Mucosa of stomach (tissue), 1 donor: ENCODE measurements around the gene CMTM4.

Experiments used
- H3K27me3 ChIP-seq: one replicate; pipeline ENCODE4 v1.7.0; 2013; ENCODE audit warnings: mild to moderate bottlenecking, low read length; ENCODE audit not compliant: control insufficient read depth, insufficient read depth
- H3K36me3 ChIP-seq: one replicate; pipeline ENCODE4 v1.7.0; 2013; ENCODE audit warnings: low read length; ENCODE audit not compliant: control insufficient read depth, insufficient read depth
- H3K4me1 ChIP-seq: one replicate; pipeline ENCODE4 v1.7.0; 2013; ENCODE audit warnings: mild to moderate bottlenecking, low read length; ENCODE audit not compliant: control insufficient read depth, insufficient read depth
- H3K4me3 ChIP-seq: one replicate; pipeline ENCODE4 v1.7.0; 2013; ENCODE audit warnings: low read length
- H3K9ac ChIP-seq: one replicate; pipeline ENCODE4 v1.7.0; 2013; ENCODE audit warnings: mild to moderate bottlenecking, low read length, moderate library complexity
- H3K9me3 ChIP-seq: one replicate; pipeline ENCODE4 v1.7.0; 2013; ENCODE audit warnings: mild to moderate bottlenecking, low read length, moderate library complexity; ENCODE audit not compliant: control insufficient read depth
- donor health status: Pancreatic carcinoma.

CMTM4 gene

GRCh38 chr16:66696669-66697630, at the start of gene CMTM4:
TSS of gene CMTM4 (minus strand) at chr16:66696743. CDS start at chr16:66696525, 218 bp downstream.
- H3K4me3 ChIP-seq: peak within 1 kb of the TSS; percentile 85
- no peaks in the 10 kb centered on the region for H3K36me3 ChIP-seq
- H3K27me3 ChIP-seq: no peaks in the 10 kb centered on the region
- peak within 1 kb of the TSS; percentile 92 for H3K9ac ChIP-seq
- peaks cover 18% of the 10 kb centered on the region for H3K4me1 ChIP-seq
- no peaks in the 10 kb centered on the region for H3K9me3 ChIP-seq

- H3K4me3 ChIP-seq: no peak overlapping the region
- peaks cover 4% of the 10 kb centered on the region for H3K36me3 ChIP-seq
- no peak overlapping the region for H3K9ac ChIP-seq
- peaks cover 23% of the 10 kb centered on the region for H3K4me1 ChIP-seq
- no peaks in the 10 kb centered on the region for H3K27me3 ChIP-seq
- H3K9me3 ChIP-seq: no peaks in the 10 kb centered on the region
Observed at GRCh38 chr16:66746048-66746447, 49.5 kb upstream of the CMTM4 start.

GRCh38 chr16:66741950-66742808, 45.6 kb upstream of the CMTM4 start:
- H3K4me3 ChIP-seq: no peak overlapping the region
- H3K9me3 ChIP-seq: no peaks in the 10 kb centered on the region
- peak overlapping the region; percentile 58 for H3K9ac ChIP-seq
- peaks cover 33% of the 10 kb centered on the region for H3K4me1 ChIP-seq
- H3K36me3 ChIP-seq: peaks cover 3% of the 10 kb centered on the region
- no peaks in the 10 kb centered on the region for H3K27me3 ChIP-seq

GRCh38 chr16:66741169-66741900, 44.8 kb upstream of the CMTM4 start:
- peaks cover 33% of the 10 kb centered on the region for H3K4me1 ChIP-seq
- H3K9ac ChIP-seq: peak overlapping the region; percentile 58
- no peaks in the 10 kb centered on the region for H3K9me3 ChIP-seq
- H3K36me3 ChIP-seq: peaks cover 3% of the 10 kb centered on the region
- H3K27me3 ChIP-seq: no peaks in the 10 kb centered on the region
- peak overlapping the region; percentile 0 for H3K4me3 ChIP-seq

- Histone ChIP-seq H3K27me3 (no peaks in the 10 kb centered on the region), H3K9me3 (no peaks in the 10 kb centered on the region), H3K9ac (peak overlapping the region; percentile 25), H3K4me1 (peaks cover 33% of the 10 kb centered on the region), H3K4me3 (peak overlapping the region; percentile 0), H3K36me3 (peaks cover 3% of the 10 kb centered on the region)
Observed at GRCh38 chr16:66740533-66740932, 44.0 kb upstream of the CMTM4 start.

GRCh38 chr16:66740010-66740409, 43.5 kb upstream of the CMTM4 start:
- Histone ChIP-seq H3K9ac (no peak overlapping the region), H3K27me3 (no peaks in the 10 kb centered on the region), H3K4me1 (peaks cover 33% of the 10 kb centered on the region), H3K9me3 (no peaks in the 10 kb centered on the region), H3K36me3 (peaks cover 3% of the 10 kb centered on the region), H3K4me3 (no peak overlapping the region)

GRCh38 chr16:66735891-66736290, 39.3 kb upstream of the CMTM4 start:
- H3K9me3 ChIP-seq: no peaks in the 10 kb centered on the region
- no peak overlapping the region for H3K9ac ChIP-seq
- H3K36me3 ChIP-seq: peaks cover 3% of the 10 kb centered on the region
- no peaks in the 10 kb centered on the region for H3K27me3 ChIP-seq
- H3K4me1 ChIP-seq: peaks cover 20% of the 10 kb centered on the region
- H3K4me3 ChIP-seq: no peak overlapping the region

- Histone ChIP-seq H3K27me3 (no peaks in the 10 kb centered on the region), H3K9ac (no peak overlapping the region), H3K4me3 (no peak overlapping the region), H3K36me3 (no peaks in the 10 kb centered on the region), H3K4me1 (no peaks in the 10 kb centered on the region), H3K9me3 (no peaks in the 10 kb centered on the region)
Observed at GRCh38 chr16:66731101-66731500, 34.6 kb upstream of the CMTM4 start.

GRCh38 chr16:66728804-66729203, 32.3 kb upstream of the CMTM4 start:
- H3K36me3 ChIP-seq: no peaks in the 10 kb centered on the region
- peaks cover 5% of the 10 kb centered on the region for H3K4me1 ChIP-seq
- no peak overlapping the region for H3K9ac ChIP-seq
- H3K9me3 ChIP-seq: no peaks in the 10 kb centered on the region
- H3K4me3 ChIP-seq: no peak overlapping the region
- no peaks in the 10 kb centered on the region for H3K27me3 ChIP-seq

- no peaks in the 10 kb centered on the region for H3K9me3 ChIP-seq
Observed at GRCh38 chr16:66728117-66728787, 31.7 kb upstream of the CMTM4 start.

GRCh38 chr16:66720766-66721165, 24.2 kb upstream of the CMTM4 start:
- H3K4me1 ChIP-seq: peaks cover 3% of the 10 kb centered on the region
- no peak overlapping the region for H3K9ac ChIP-seq
- peaks cover 4% of the 10 kb centered on the region for H3K36me3 ChIP-seq
- no peaks in the 10 kb centered on the region for H3K9me3 ChIP-seq
- no peaks in the 10 kb centered on the region for H3K27me3 ChIP-seq
- no peak overlapping the region for H3K4me3 ChIP-seq

More at GRCh38 chr16:66728117-66728787, 31.7 kb upstream of the CMTM4 start:
- H3K9ac ChIP-seq: no peak overlapping the region
- H3K27me3 ChIP-seq: no peaks in the 10 kb centered on the region
- no peak overlapping the region for H3K4me3 ChIP-seq
- no peaks in the 10 kb centered on the region for H3K36me3 ChIP-seq
- H3K4me1 ChIP-seq: peaks cover 5% of the 10 kb centered on the region
